ENCODE data around the gene SCAF4.

The SCAF4 gene

DNA sequence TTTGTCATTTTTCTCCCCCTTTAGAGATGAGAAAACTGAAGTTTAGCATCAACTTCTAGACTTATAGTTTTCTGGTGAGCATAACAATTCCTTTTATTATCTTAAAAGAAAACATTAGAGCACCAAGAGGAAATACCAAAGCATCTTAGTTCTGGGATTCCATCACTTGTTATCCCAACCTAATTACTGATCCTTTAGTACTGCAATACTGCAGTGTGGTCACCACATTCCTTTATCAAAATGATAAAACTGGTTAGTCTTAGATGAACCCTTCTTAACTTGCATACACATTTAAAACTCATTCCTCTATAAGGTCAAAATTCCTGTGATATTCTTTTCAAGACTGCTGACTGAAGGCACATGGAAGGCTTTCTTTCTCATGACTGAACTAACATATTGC is 49.3 kb downstream of the SCAF4 start:
- TF ChIP-seq, protein P1, sequence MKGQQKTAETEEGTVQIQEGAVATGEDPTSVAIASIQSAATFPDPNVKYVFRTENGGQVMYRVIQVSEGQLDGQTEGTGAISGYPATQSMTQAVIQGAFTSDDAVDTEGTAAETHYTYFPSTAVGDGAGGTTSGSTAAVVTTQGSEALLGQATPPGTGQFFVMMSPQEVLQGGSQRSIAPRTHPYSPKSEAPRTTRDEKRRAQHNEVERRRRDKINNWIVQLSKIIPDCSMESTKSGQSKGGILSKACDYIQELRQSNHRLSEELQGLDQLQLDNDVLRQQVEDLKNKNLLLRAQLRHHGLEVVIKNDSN (IDR thresholded peaks at IDR 0.05): no peak
- no peak for TF ChIP-seq ZBTB7A (IDR thresholded peaks at IDR 0.05; ENCODE audit: low read depth)
- TF ChIP-seq RAD21 (IDR thresholded peaks at IDR 0.05; ENCODE audit: low read depth): no peak
- TF ChIP-seq YY1 (IDR thresholded peaks at IDR 0.05; ENCODE audit: low read depth): no peak

- TF ChIP-seq TCF12 (IDR thresholded peaks at IDR 0.05; ENCODE audit: low read depth) (no peak), TEAD4 (IDR thresholded peaks at IDR 0.05) (no peak), YY1 (IDR thresholded peaks at IDR 0.05; ENCODE audit: low read depth) (no peak)
These were observed 53.4 kb downstream of the SCAF4 start for GRCh38 chr21:31678478-31678877.

- TF ChIP-seq RAD21 (IDR thresholded peaks at IDR 0.05; ENCODE audit: low read depth) (no peak), TCF12 (IDR thresholded peaks at IDR 0.05; ENCODE audit: low read depth) (no peak), NFIC (IDR thresholded peaks at IDR 0.05) (no peak), EGR1 (IDR thresholded peaks at IDR 0.05) (no peak), CREB1 (IDR thresholded peaks at IDR 0.05; ENCODE audit: low read depth) (no peak), YY1 (IDR thresholded peaks at IDR 0.05; ENCODE audit: low read depth) (no peak), EP300 (IDR thresholded peaks at IDR 0.05; ENCODE audit: borderline replicate concordance) (no peak), FOXM1 (IDR thresholded peaks at IDR 0.05; ENCODE audit: borderline replicate concordance, low read depth) (no peak), TEAD4 (IDR thresholded peaks at IDR 0.05) (no peak), REST (IDR thresholded peaks at IDR 0.05; ENCODE audit: low read depth) (no peak), CEBPB (IDR thresholded peaks at IDR 0.05) (no peak), TAF1 (IDR thresholded peaks at IDR 0.05; ENCODE audit: low read depth) (no peak), ZBTB7A (IDR thresholded peaks at IDR 0.05; ENCODE audit: low read depth) (no peak)
- TF ChIP-seq, protein P2, sequence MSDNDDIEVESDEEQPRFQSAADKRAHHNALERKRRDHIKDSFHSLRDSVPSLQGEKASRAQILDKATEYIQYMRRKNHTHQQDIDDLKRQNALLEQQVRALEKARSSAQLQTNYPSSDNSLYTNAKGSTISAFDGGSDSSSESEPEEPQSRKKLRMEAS (IDR thresholded peaks at IDR 0.05): no peak
- TF ChIP-seq, protein P1 (IDR thresholded peaks at IDR 0.05): no peak
These were observed 54.9 kb downstream of the SCAF4 start for GRCh38 chr21:31677047-31677446.

- no peak for TF ChIP-seq ZBTB7A (IDR thresholded peaks at IDR 0.05; ENCODE audit: low read depth)
- no peak for TF ChIP-seq TEAD4 (IDR thresholded peaks at IDR 0.05)
These were observed 56.0 kb downstream of the SCAF4 start for GRCh38 chr21:31675960-31676359.

- TF ChIP-seq TCF12 (IDR thresholded peaks at IDR 0.05; ENCODE audit: low read depth): no peak
- TF ChIP-seq, protein P2 (IDR thresholded peaks at IDR 0.05): no peak
These were observed 56.6 kb downstream of the SCAF4 start for GRCh38 chr21:31675318-31675717.

DNA sequence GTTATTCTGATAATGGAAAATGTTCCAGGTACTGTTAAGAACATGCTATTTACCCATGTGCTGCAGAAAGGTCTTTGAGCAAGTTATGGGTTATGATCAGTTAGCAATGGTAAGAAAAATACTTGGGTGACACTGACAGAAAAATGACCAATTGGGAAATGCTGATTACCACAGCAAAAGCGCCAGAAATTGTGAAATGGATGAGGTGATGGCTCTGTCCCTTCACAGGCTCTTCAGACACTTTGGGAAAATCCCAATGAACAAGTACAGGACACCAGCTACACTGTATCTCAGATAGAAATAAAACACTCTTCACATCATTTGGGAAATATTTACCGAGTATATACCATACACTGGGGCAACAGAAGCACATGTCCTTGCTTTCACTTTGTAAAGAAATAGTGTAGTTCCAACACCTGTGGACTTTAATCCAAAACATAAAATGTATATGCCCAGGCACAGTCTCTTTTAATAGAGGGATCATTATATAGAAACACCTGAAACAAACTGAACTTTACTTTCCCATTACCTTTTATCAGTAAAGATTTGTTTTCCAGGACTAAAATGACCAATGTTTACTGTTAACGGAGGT is 58.5 kb downstream of the SCAF4 start:
- TF ChIP-seq, protein P2 (IDR thresholded peaks at IDR 0.05): no peak
- TF ChIP-seq TCF12 (IDR thresholded peaks at IDR 0.05; ENCODE audit: low read depth) (no peak), EP300 (IDR thresholded peaks at IDR 0.05; ENCODE audit: borderline replicate concordance) (no peak), CREB1 (IDR thresholded peaks at IDR 0.05; ENCODE audit: low read depth) (no peak)

GRCh38 chr21:31671931-31672330 is 60.0 kb downstream of the SCAF4 start:
- TF ChIP-seq EP300 (IDR thresholded peaks at IDR 0.05; ENCODE audit: borderline replicate concordance) (no peak), YY1 (IDR thresholded peaks at IDR 0.05; ENCODE audit: low read depth) (no peak), CREB1 (IDR thresholded peaks at IDR 0.05; ENCODE audit: low read depth) (no peak), TAF1 (IDR thresholded peaks at IDR 0.05; ENCODE audit: low read depth) (no peak), REST (IDR thresholded peaks at IDR 0.05; ENCODE audit: low read depth) (no peak), NFIC (IDR thresholded peaks at IDR 0.05) (no peak)
